ENCODE data around the gene JADE2. TPM values are rescaled to one million over a fixed set of nuclear protein-coding genes. Genes with fewer than 3 reads are reported as not detected.

JADE2 gene
- total and polyA plus RNA-seq, 4 donors: 3.9 to 11.4 (median 5.5) TPM

- DNase-seq (ENCODE audit: low spot score): no peak
- Histone ChIP-seq H3K36me3 (ENCODE audit: control insufficient read depth in 4 of 4, insufficient read depth in 3 of 4, low read depth in 1 of 4, low read length in 3 of 4) (peaks cover 5 to 20% (median 15%) of the 10 kb centered on the region in 4 donors), H3K4me3 (ENCODE audit: low read depth in 1 of 3, low read length in 3 of 3) (no peak overlapping the region), H3K9me3 (ENCODE audit: control insufficient read depth in 4 of 4, low read length in 3 of 4) (no peaks in the 10 kb centered on the region), H3K9ac (ENCODE audit: low read depth in 1 of 2, low read length in 2 of 2) (no peak overlapping the region), H3K4me1 (ENCODE audit: control insufficient read depth in 4 of 4, insufficient read depth in 4 of 4, low read length in 3 of 4) (peaks cover 0 to 2% (median under 1%) of the 10 kb centered on the region in 4 donors), H3K27ac (ENCODE audit: low read depth in 1 of 2, low read length in 2 of 2) (no peak overlapping the region), H3K27me3 (ENCODE audit: control insufficient read depth in 4 of 4, insufficient read depth in 4 of 4, low read length in 3 of 4) (no peaks in the 10 kb centered on the region)
- TF ChIP-seq CTCF (IDR thresholded peaks at IDR 0.05; ENCODE audit: low read depth, low read length, missing input control): no peak
- no peak for TF ChIP-seq HNF4A (conservative IDR thresholded peaks at IDR 0.05)
- TF ChIP-seq YY1 (IDR thresholded peaks at IDR 0.05): no peak
- TF ChIP-seq RAD21 (IDR thresholded peaks at IDR 0.05): no peak
- no peak for TF ChIP-seq MAX (IDR thresholded peaks at IDR 0.05)
- TF ChIP-seq TAF1 (conservative IDR thresholded peaks at IDR 0.05): no peak
- 81% methylated on average over 3 of the region's 3 CpGs for WGBS
Measured at GRCh38 chr5:134600600-134600999, 75.1 kb downstream of the JADE2 start.

GRCh38 chr5:134603059-134603458, 77.6 kb downstream of the JADE2 start:
- no peak overlapping the region for H3K9ac ChIP-seq (ENCODE audit: low read depth in 1 of 2, low read length in 2 of 2)
- no peak overlapping the region for H3K4me3 ChIP-seq (ENCODE audit: low read depth in 1 of 3, low read length in 3 of 3)
- no peak for DNase-seq (ENCODE audit: low spot score)
- H3K27me3 ChIP-seq (ENCODE audit: control insufficient read depth in 4 of 4, insufficient read depth in 4 of 4, low read length in 3 of 4): no peaks in the 10 kb centered on the region
- TF ChIP-seq MAX (IDR thresholded peaks at IDR 0.05) (no peak), ZBTB33 (IDR thresholded peaks at IDR 0.05) (no peak), NR2F2 (IDR thresholded peaks at IDR 0.05) (no peak), TAF1 (conservative IDR thresholded peaks at IDR 0.05) (no peak), EGR1 (IDR thresholded peaks at IDR 0.05; ENCODE audit: low read depth in 2 of 2) (no peak), FOXA2 (IDR thresholded peaks at IDR 0.05) (no peak), ATF3 (IDR thresholded peaks at IDR 0.05) (no peak), JUND (IDR thresholded peaks at IDR 0.05) (no peak), RAD21 (IDR thresholded peaks at IDR 0.05) (no peak), RXRA (IDR thresholded peaks at IDR 0.05) (no peak), HNF4A (conservative IDR thresholded peaks at IDR 0.05) (no peak), CTCF (IDR thresholded peaks at IDR 0.05; ENCODE audit: low read depth, low read length, missing input control) (no peak), SP1 (IDR thresholded peaks at IDR 0.05) (no peak), REST (IDR thresholded peaks at IDR 0.05) (no peak), YY1 (IDR thresholded peaks at IDR 0.05) (no peak), HNF4G (IDR thresholded peaks at IDR 0.05) (no peak), GABPA (IDR thresholded peaks at IDR 0.05 in 1 of 2, conservative IDR thresholded peaks at IDR 0.05 in 1 of 2) (no peak)
- H3K36me3 ChIP-seq (ENCODE audit: control insufficient read depth in 4 of 4, insufficient read depth in 3 of 4, low read depth in 1 of 4, low read length in 3 of 4): peaks cover 10 to 30% (median 26%) of the 10 kb centered on the region in 4 donors
- no peaks in the 10 kb centered on the region for H3K9me3 ChIP-seq (ENCODE audit: control insufficient read depth in 4 of 4, low read length in 3 of 4)
- WGBS: 23% methylated on average over 1 of the region's 1 CpG
- peaks cover 6 to 14% (median 13%) of the 10 kb centered on the region in 4 donors for H3K4me1 ChIP-seq (ENCODE audit: control insufficient read depth in 4 of 4, insufficient read depth in 4 of 4, low read length in 3 of 4)
- no peak overlapping the region for H3K27ac ChIP-seq (ENCODE audit: low read depth in 1 of 2, low read length in 2 of 2)

All from liver (tissue), 9 donors.